HCT116 (cell line): ENCODE measurements around the gene CXCL1. TPM values are rescaled to one million over a fixed set of nuclear protein-coding genes. Genes with fewer than 3 reads are reported as not detected.

Source experiments
- ATAC-seq: fragments of 200-7000 bp; cut with Tn5 transposase; 2 replicates; pipeline ENCODE4 v1.9.1; 2020; ENCODE audit warnings: mild to moderate bottlenecking, moderate library complexity
- BruUV-seq: library from RNA; stranded (reverse); fragments of 400-500 nt; replicated peaks from 2 replicates; lab custom pipeline; 2021; lab: Mats Ljungman, UMichigan
- CTCF ChIA-PET: fragments of 300-600 bp; sonication (Branson Sonifier 250); formaldehyde crosslinking; loops from one replicate; lab custom pipeline; 2021; ENCODE audit warnings: antibody characterized with exemption; lab: Charles Lee
- POLR2A ChIA-PET: fragments of 300-600, 350-600 bp; sonication (Branson Sonifier 250); formaldehyde crosslinking; loops from one replicate; lab custom pipeline; 2021; ENCODE audit warnings: antibody characterized with exemption; lab: Charles Lee
- RAD21 ChIA-PET, 2 experiments: fragments of 300-600 bp; sonication (Branson Sonifier 250); formaldehyde crosslinking; loops; one replicate each; lab custom pipeline; 2023; ENCODE audit warnings: low total read pairs in 2 of 2; ENCODE audit not compliant: uncharacterized antibody in 2 of 2, unreplicated experiment in 2 of 2, low non-redundant PET in 1 of 2; lab: Charles Lee
- DNase-seq: peaks from one replicate; pipeline ENCODE4 v3.0.0-alpha.2; 2010; ENCODE audit warnings: low read depth, low spot score
- H2AFZ ChIP-seq: fragments of 200-600 bp; shearing (Covaris generic), sonication (generic); 2 replicates; pipeline ENCODE4 v1.6.1; 2017; ENCODE audit warnings: low read depth, mixed run types, mixed read lengths, antibody characterized with exemption, low read length; ENCODE audit not compliant: poor library complexity, severe bottlenecking
- H3K27ac ChIP-seq: 2 replicates; pipeline ENCODE4 v1.5.1; 2012; ENCODE audit warnings: low read depth, low read length
- H3K27me3 ChIP-seq: fragments of 200-600 bp; sonication (generic); 2 replicates; pipeline ENCODE4 v1.6.1; 2016; ENCODE audit warnings: mixed run types, low read length, mixed read lengths; ENCODE audit not compliant: insufficient read depth
- H3K36me3 ChIP-seq, 2 experiments: fragments of 200-500 bp in 1 of 2; fragments of 200-600 bp in 1 of 2; sonication (Bioruptor generic) in 1 of 2; sonication (generic) in 1 of 2; 2 replicates each; pipeline versions ENCODE4 v1.5.1 to v1.6.1; 2014 to 2016; ENCODE audit warnings: low read length in 2 of 2, inconsistent platforms in 1 of 2, mixed read lengths in 1 of 2, mixed run types in 1 of 2; ENCODE audit not compliant: insufficient read depth in 2 of 2, control insufficient read depth in 1 of 2
- H3K4me1 ChIP-seq, 2 experiments: fragments of 200-600 bp in 1 of 2; sonication (generic) in 1 of 2; 2 replicates each; pipeline versions ENCODE4 v1.5.1 to v1.6.1; 2012 to 2017; ENCODE audit warnings: low read length in 2 of 2, inconsistent platforms in 1 of 2, mild to moderate bottlenecking in 1 of 2, mixed read lengths in 1 of 2, mixed run types in 1 of 2, moderate library complexity in 1 of 2; ENCODE audit not compliant: insufficient read depth in 2 of 2, control insufficient read depth in 1 of 2
- H3K4me2 ChIP-seq: fragments of 200-600 bp; sonication (generic); 2 replicates; pipeline ENCODE4 v1.6.1; 2017; ENCODE audit warnings: mixed run types, low read length, mixed read lengths
- H3K4me3 ChIP-seq, 2 experiments: fragments of 200-600 bp in 1 of 2; sonication (generic) in 1 of 2; replicated peaks in 1 of 2; 2 replicates each; pipeline ENCODE4 v1.5.1; 2011 to 2016; ENCODE audit warnings: low read length in 2 of 2, control low read depth in 1 of 2, low read depth in 1 of 2, mild to moderate bottlenecking in 1 of 2, mixed read lengths in 1 of 2, mixed run types in 1 of 2
- H3K79me2 ChIP-seq: fragments of 200-600 bp; sonication (generic); 2 replicates; pipeline ENCODE4 v1.6.1; 2017; ENCODE audit warnings: mild to moderate bottlenecking, mixed run types, low read length, moderate library complexity, mixed read lengths; ENCODE audit not compliant: insufficient read depth
- H3K9ac ChIP-seq: fragments of 200-600 bp; sonication (generic); 2 replicates; pipeline ENCODE4 v1.6.1; 2016; ENCODE audit warnings: low read length, mixed read lengths
- H3K9me2 ChIP-seq: fragments of 200-600 bp; sonication (generic), shearing (Covaris generic); 2 replicates; pipeline ENCODE4 v1.6.1; 2017; ENCODE audit warnings: mixed run types, mild to moderate bottlenecking, moderate library complexity; ENCODE audit not compliant: insufficient read depth
- H3K9me3 ChIP-seq, 2 experiments: fragments of 200-500 bp in 1 of 2; fragments of 200-600 bp in 1 of 2; sonication (Bioruptor generic) in 1 of 2; sonication (generic) in 1 of 2; 2 replicates each; pipeline ENCODE4 v1.6.1; 2014 to 2017; ENCODE audit warnings: low read length in 2 of 2, mixed read lengths in 2 of 2, inconsistent platforms in 1 of 2, low read depth in 1 of 2, mild to moderate bottlenecking in 1 of 2, mixed run types in 1 of 2, moderate library complexity in 1 of 2; ENCODE audit not compliant: control insufficient read depth in 1 of 2, insufficient read depth in 1 of 2
- H4K20me1 ChIP-seq: fragments of 200-600 bp; sonication (generic), shearing (Covaris generic); 2 replicates; pipeline ENCODE4 v1.6.1; 2017; ENCODE audit warnings: mixed run types, mild to moderate bottlenecking, moderate library complexity; ENCODE audit not compliant: insufficient read depth
- CBX3 ChIP-seq: IDR thresholded peaks from 2 replicates; pipeline ENCODE4 v1.6.1; 2012; ENCODE audit warnings: low read depth
- CEBPB ChIP-seq: IDR thresholded peaks from 2 replicates; pipeline ENCODE4 v1.6.1; 2012; ENCODE audit warnings: low read depth
- EGR1 ChIP-seq: IDR thresholded peaks from 2 replicates; pipeline ENCODE4 v1.6.1; 2012; ENCODE audit warnings: low read depth
- ELF1 ChIP-seq: IDR thresholded peaks from 2 replicates; pipeline ENCODE4 v1.6.1; 2012; ENCODE audit warnings: low read depth, borderline replicate concordance
- EZH2 ChIP-seq: fragments of 200-600 bp; sonication (generic); IDR thresholded peaks from 2 replicates; pipeline ENCODE4 v1.6.1; 2017; ENCODE audit warnings: antibody characterized with exemption, mixed run types
- EZH2phosphoT487 ChIP-seq: fragments of 200-600 bp; IDR thresholded peaks from 2 replicates; pipeline ENCODE4 v1.6.1; 2018; ENCODE audit warnings: antibody characterized with exemption, borderline replicate concordance
- FOSL1 ChIP-seq: IDR thresholded peaks from 2 replicates; pipeline ENCODE4 v1.6.1; 2012; ENCODE audit warnings: low read depth
- JUND ChIP-seq: IDR thresholded peaks from 2 replicates; pipeline ENCODE4 v1.6.1; 2012
- POLR2A ChIP-seq: IDR thresholded peaks from 2 replicates; pipeline ENCODE4 v1.7.0; 2011; ENCODE audit warnings: borderline replicate concordance; ENCODE audit not compliant: insufficient read depth, insufficient read length; ENCODE audit errors: extremely low read depth
- POLR2AphosphoS5 ChIP-seq: IDR thresholded peaks from 2 replicates; pipeline ENCODE4 v1.6.1; 2011; ENCODE audit warnings: mild to moderate bottlenecking, low read depth, low read length, moderate library complexity
- RAD21 ChIP-seq: IDR thresholded peaks from 2 replicates; pipeline ENCODE4 v1.6.1; 2012; ENCODE audit warnings: low read depth, mild to moderate bottlenecking
- SIN3A ChIP-seq: IDR thresholded peaks from 2 replicates; pipeline ENCODE4 v1.6.1; 2012; ENCODE audit warnings: low read depth
- SP1 ChIP-seq: IDR thresholded peaks from 2 replicates; pipeline ENCODE4 v1.6.1; 2012; ENCODE audit warnings: low read depth
- SRF ChIP-seq: IDR thresholded peaks from 2 replicates; pipeline ENCODE4 v1.6.1; 2012; ENCODE audit warnings: low read depth
- TCF7L2 ChIP-seq: IDR thresholded peaks from 2 replicates; pipeline ENCODE4 v1.7.0; 2011; ENCODE audit warnings: borderline replicate concordance, inconsistent platforms; ENCODE audit not compliant: insufficient read depth, insufficient read length; ENCODE audit errors: extremely low read depth
- YY1 ChIP-seq: IDR thresholded peaks from 2 replicates; pipeline ENCODE4 v1.6.1; 2011; ENCODE audit warnings: low read length, low read depth, moderate library complexity, mild to moderate bottlenecking; ENCODE audit not compliant: insufficient replicate concordance; ENCODE audit errors: extremely low read depth
- ZFX ChIP-seq: fragments of 450-650 bp; IDR thresholded peaks from 2 replicates; pipeline ENCODE4 v1.6.1; 2017
- ZNF274 ChIP-seq: fragments of 200-500 bp; sonication (Bioruptor generic); IDR thresholded peaks from 2 replicates; pipeline ENCODE4 v1.6.1; 2014; ENCODE audit warnings: mild to moderate bottlenecking, low read depth, low read length, inconsistent platforms
- intact Hi-C: fragments of 100-400 bp; cut with micrococcal nuclease; formaldehyde crosslinking; loops from 2 replicates; pipeline ENCODE4 v1.10.0; 2022
- total RNA-seq: library from RNA; stranded (reverse); gene quantifications from one replicate; pipeline ENCODE4 v1.2.1, GENCODE V29; 2021; ENCODE audit not compliant: unreplicated experiment
- TF ChIP-seq, protein P1 (sequence below): IDR thresholded peaks from 2 replicates; pipeline ENCODE4 v1.6.1; 2012
- TF ChIP-seq, protein P2 (sequence below): IDR thresholded peaks from 2 replicates; pipeline ENCODE4 v1.6.1; 2012
- TF ChIP-seq, protein P3 (sequence below): IDR thresholded peaks from 2 replicates; pipeline ENCODE4 v1.6.1; 2012; ENCODE audit warnings: low read depth
- TF ChIP-seq, protein P4 (sequence below): IDR thresholded peaks from 2 replicates; pipeline ENCODE4 v1.6.1; 2011; ENCODE audit warnings: mild to moderate bottlenecking, low read length, moderate library complexity; ENCODE audit not compliant: insufficient replicate concordance; ENCODE audit errors: extremely low read depth

CXCL1 gene
- total RNA-seq, 1 experiment from 2014 or later = 2.5 TPM

DNA sequence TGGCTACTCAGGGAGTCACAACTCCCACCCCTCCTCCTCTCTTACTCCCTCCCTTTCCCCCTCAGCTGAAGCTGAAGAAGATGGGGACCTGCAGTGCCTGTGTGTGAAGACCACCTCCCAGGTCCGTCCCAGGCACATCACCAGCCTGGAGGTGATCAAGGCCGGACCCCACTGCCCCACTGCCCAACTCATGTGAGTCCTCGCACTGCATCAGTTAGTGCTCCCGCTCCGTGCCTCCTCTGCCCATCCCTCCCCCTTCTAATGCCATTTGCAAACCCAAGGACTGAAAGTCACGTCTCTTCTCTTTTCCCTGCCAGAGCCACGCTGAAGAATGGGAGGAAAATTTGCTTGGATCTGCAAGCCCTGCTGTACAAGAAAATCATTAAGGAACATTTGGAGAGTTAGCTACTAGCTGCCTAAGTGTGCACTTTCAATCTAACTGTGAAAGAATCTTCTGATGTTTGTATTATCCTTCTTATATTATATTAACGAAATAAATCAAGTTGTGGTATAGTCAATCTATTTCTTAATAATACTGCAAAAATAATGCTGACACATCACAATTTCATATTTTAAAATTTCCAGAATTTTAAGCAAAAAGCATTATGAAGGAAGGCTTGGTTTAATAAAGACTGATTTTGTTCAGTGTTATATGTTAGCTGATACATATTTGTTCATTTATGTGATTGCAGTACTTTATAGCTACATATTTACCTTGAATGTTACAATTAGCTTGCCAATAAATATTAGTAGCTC is 15.3 kb upstream of the CXCL1 start (continued):
- TF ChIP-seq POLR2AphosphoS5 (no peak), SRF (no peak), SIN3A (no peak), YY1 (no peak), EZH2phosphoT487 (no peak), ZFX (no peak), SP1 (no peak), JUND (no peak)
- TF ChIP-seq, protein P1, sequence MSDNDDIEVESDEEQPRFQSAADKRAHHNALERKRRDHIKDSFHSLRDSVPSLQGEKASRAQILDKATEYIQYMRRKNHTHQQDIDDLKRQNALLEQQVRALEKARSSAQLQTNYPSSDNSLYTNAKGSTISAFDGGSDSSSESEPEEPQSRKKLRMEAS = no peak

DNA sequence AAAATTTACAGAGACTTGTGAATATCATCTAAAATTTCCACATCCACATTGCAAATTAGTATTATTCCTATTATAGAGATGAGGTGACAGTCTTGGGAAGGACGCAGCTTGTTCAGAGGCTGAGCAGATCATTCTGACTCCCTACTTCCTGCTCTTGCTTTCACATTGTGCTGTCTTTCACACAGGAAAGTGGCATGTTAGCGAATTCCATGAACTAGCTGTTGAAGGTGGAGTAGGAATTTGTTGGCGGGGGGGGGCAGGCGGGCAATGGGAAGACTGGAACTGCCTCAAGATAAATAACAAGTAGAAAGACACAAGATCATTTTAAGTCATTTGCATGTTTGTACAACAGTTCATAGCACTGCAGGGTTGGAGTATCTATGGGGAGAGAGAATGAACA is 13.8 kb upstream of the CXCL1 start:
- ChIA-PET POLR2A (no interaction called here), RAD21 (no interaction called here), CTCF (no interaction called here)
- H4K20me1 ChIP-seq = no peaks in the 10 kb centered on the region
- intact Hi-C loops = no loop called here
- H3K27ac ChIP-seq = no peak overlapping the region
- H3K79me2 ChIP-seq = no peaks in the 10 kb centered on the region
- DNase-seq (no peak), ATAC-seq (no peak)
- no peaks in the 10 kb centered on the region for H3K36me3 ChIP-seq
- H3K4me3 ChIP-seq = no peak overlapping the region
- H3K9me2 ChIP-seq = no peaks in the 10 kb centered on the region
- H3K4me1 ChIP-seq = no peaks in the 10 kb centered on the region
- H3K9me3 ChIP-seq = no peaks in the 10 kb centered on the region
- H3K4me2 ChIP-seq = no peak overlapping the region
- no peaks in the 10 kb centered on the region for H3K27me3 ChIP-seq
- no TSS peak for BruUV-seq
- H3K9ac ChIP-seq = no peak overlapping the region
- no peak overlapping the region for H2AFZ ChIP-seq
- TF ChIP-seq, protein P2, sequence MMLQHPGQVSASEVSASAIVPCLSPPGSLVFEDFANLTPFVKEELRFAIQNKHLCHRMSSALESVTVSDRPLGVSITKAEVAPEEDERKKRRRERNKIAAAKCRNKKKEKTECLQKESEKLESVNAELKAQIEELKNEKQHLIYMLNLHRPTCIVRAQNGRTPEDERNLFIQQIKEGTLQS = no peak
- TF ChIP-seq CBX3 (no peak), POLR2A (no peak), SIN3A (no peak), CEBPB (no peak), SP1 (no peak), RAD21 (no peak), SRF (no peak), ZNF274 (no peak), EZH2 (no peak), FOSL1 (no peak), EGR1 (no peak), JUND (no peak), POLR2AphosphoS5 (no peak), TCF7L2 (no peak), ELF1 (no peak)
- TF ChIP-seq, protein P3, sequence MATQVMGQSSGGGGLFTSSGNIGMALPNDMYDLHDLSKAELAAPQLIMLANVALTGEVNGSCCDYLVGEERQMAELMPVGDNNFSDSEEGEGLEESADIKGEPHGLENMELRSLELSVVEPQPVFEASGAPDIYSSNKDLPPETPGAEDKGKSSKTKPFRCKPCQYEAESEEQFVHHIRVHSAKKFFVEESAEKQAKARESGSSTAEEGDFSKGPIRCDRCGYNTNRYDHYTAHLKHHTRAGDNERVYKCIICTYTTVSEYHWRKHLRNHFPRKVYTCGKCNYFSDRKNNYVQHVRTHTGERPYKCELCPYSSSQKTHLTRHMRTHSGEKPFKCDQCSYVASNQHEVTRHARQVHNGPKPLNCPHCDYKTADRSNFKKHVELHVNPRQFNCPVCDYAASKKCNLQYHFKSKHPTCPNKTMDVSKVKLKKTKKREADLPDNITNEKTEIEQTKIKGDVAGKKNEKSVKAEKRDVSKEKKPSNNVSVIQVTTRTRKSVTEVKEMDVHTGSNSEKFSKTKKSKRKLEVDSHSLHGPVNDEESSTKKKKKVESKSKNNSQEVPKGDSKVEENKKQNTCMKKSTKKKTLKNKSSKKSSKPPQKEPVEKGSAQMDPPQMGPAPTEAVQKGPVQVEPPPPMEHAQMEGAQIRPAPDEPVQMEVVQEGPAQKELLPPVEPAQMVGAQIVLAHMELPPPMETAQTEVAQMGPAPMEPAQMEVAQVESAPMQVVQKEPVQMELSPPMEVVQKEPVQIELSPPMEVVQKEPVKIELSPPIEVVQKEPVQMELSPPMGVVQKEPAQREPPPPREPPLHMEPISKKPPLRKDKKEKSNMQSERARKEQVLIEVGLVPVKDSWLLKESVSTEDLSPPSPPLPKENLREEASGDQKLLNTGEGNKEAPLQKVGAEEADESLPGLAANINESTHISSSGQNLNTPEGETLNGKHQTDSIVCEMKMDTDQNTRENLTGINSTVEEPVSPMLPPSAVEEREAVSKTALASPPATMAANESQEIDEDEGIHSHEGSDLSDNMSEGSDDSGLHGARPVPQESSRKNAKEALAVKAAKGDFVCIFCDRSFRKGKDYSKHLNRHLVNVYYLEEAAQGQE = no peak
- TF ChIP-seq, protein P4, sequence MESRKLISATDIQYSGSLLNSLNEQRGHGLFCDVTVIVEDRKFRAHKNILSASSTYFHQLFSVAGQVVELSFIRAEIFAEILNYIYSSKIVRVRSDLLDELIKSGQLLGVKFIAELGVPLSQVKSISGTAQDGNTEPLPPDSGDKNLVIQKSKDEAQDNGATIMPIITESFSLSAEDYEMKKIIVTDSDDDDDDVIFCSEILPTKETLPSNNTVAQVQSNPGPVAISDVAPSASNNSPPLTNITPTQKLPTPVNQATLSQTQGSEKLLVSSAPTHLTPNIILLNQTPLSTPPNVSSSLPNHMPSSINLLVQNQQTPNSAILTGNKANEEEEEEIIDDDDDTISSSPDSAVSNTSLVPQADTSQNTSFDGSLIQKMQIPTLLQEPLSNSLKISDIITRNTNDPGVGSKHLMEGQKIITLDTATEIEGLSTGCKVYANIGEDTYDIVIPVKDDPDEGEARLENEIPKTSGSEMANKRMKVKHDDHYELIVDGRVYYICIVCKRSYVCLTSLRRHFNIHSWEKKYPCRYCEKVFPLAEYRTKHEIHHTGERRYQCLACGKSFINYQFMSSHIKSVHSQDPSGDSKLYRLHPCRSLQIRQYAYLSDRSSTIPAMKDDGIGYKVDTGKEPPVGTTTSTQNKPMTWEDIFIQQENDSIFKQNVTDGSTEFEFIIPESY = no peak
